Trophoblast cell (in vitro differentiated cells and primary cell): ENCODE measurements around the gene FBXO22.
"Not testable (repeated sequence)": the region's sequence is repeated elsewhere in the genome, so short reads cannot be mapped to it uniquely, and the experiment has no call there.

Experiments used
- DNase-seq, 2 donors: peaks; one replicate each; pipeline ENCODE4 v3.0.0-alpha.2; 2016
- H2AFZ ChIP-seq: 2 replicates; pipeline ENCODE4 v1.6.1; 2013; ENCODE audit warnings: low read length, moderate library complexity, mild to moderate bottlenecking; ENCODE audit not compliant: insufficient read depth, poor library complexity
- H2AK5ac ChIP-seq: 2 replicates; pipeline ENCODE4 v1.6.1; 2013; ENCODE audit warnings: mild to moderate bottlenecking, low read length
- H2BK120ac ChIP-seq: 2 replicates; pipeline ENCODE4 v1.6.1; 2013; ENCODE audit warnings: low read length, mild to moderate bottlenecking, moderate library complexity; ENCODE audit not compliant: insufficient read depth, poor library complexity
- H2BK12ac ChIP-seq: 2 replicates; pipeline ENCODE4 v1.6.1; 2013; ENCODE audit warnings: mild to moderate bottlenecking, low read length, moderate library complexity
- H2BK5ac ChIP-seq: 2 replicates; pipeline ENCODE4 v1.6.1; 2013; ENCODE audit warnings: low read length, low read depth, moderate library complexity, mild to moderate bottlenecking; ENCODE audit not compliant: poor library complexity
- H3K14ac ChIP-seq: 2 replicates; pipeline ENCODE4 v1.6.1; 2013; ENCODE audit warnings: mild to moderate bottlenecking, low read length
- H3K18ac ChIP-seq: 2 replicates; pipeline ENCODE4 v1.6.1; 2013; ENCODE audit warnings: mild to moderate bottlenecking, low read length
- H3K23ac ChIP-seq: 2 replicates; pipeline ENCODE4 v1.6.1; 2013; ENCODE audit warnings: low read length
- H3K27ac ChIP-seq: 2 replicates; pipeline ENCODE4 v1.5.1; 2013; ENCODE audit warnings: low read depth, mild to moderate bottlenecking, inconsistent platforms, low read length, moderate library complexity
- H3K27me3 ChIP-seq: 2 replicates; pipeline ENCODE4 v1.6.1; 2013; ENCODE audit warnings: inconsistent platforms, mild to moderate bottlenecking, low read length, moderate library complexity; ENCODE audit not compliant: insufficient read depth
- H3K36me3 ChIP-seq, 2 experiments: 1 replicate in 1 of 2; 2 replicates in 1 of 2; pipeline ENCODE4 v1.6.1; 2013; ENCODE audit warnings: low read length in 2 of 2, mild to moderate bottlenecking in 2 of 2, moderate library complexity in 1 of 2; ENCODE audit not compliant: insufficient read depth in 2 of 2, control insufficient read depth in 1 of 2
- H3K4ac ChIP-seq: 2 replicates; pipeline ENCODE4 v1.6.1; 2013; ENCODE audit warnings: low read depth, mild to moderate bottlenecking, low read length, moderate library complexity
- H3K4me1 ChIP-seq, 2 experiments: 1 replicate in 1 of 2; 2 replicates in 1 of 2; pipeline ENCODE4 v1.6.1; 2013; ENCODE audit warnings: low read length in 2 of 2, mild to moderate bottlenecking in 2 of 2, moderate library complexity in 1 of 2; ENCODE audit not compliant: insufficient read depth in 2 of 2, control insufficient read depth in 1 of 2
- H3K4me2 ChIP-seq: 2 replicates; pipeline ENCODE4 v1.6.1; 2013; ENCODE audit warnings: inconsistent platforms, mild to moderate bottlenecking, low read length, moderate library complexity
- H3K4me3 ChIP-seq: 2 replicates; pipeline ENCODE4 v1.5.1; 2013; ENCODE audit warnings: mild to moderate bottlenecking, low read depth, low read length, inconsistent platforms
- H3K79me1 ChIP-seq: one replicate; pipeline ENCODE4 v1.6.1; 2013; ENCODE audit warnings: low read length
- H3K79me2 ChIP-seq: 2 replicates; pipeline ENCODE4 v1.6.1; 2013; ENCODE audit warnings: low read length, mild to moderate bottlenecking; ENCODE audit not compliant: control insufficient read depth, insufficient read depth, poor library complexity
- H3K9ac ChIP-seq: 2 replicates; pipeline ENCODE4 v1.6.1; 2013; ENCODE audit warnings: mild to moderate bottlenecking, low read length
- H3K9me3 ChIP-seq: 2 replicates; pipeline ENCODE4 v1.6.1; 2013; ENCODE audit warnings: low read depth, mild to moderate bottlenecking, control low read depth, inconsistent platforms, low read length; ENCODE audit not compliant: insufficient read depth
- H4K12ac ChIP-seq: 2 replicates; pipeline ENCODE4 v1.6.1; 2013; ENCODE audit warnings: low read depth, mild to moderate bottlenecking, low read length, moderate library complexity
- H4K8ac ChIP-seq: 2 replicates; pipeline ENCODE4 v1.6.1; 2013; ENCODE audit warnings: low read depth, mild to moderate bottlenecking, low read length, moderate library complexity
- H4K91ac ChIP-seq: one replicate; pipeline ENCODE4 v1.6.1; 2013; ENCODE audit warnings: low read depth, mild to moderate bottlenecking, low read length, moderate library complexity
- WGBS: extraction: QIAGEN DNeasy Blood & Tissue Kit; methylation state at CpG from one replicate; pipeline ENCODE4 v1.1.7; 2013; ENCODE audit warnings: missing lambda C conversion rate; ENCODE audit not compliant: insufficient read length, insufficient coverage; ENCODE audit errors: extremely low coverage; 5-methylcytosine and 5-hydroxymethylcytosine counted together

FBXO22 gene

GRCh38 chr15:75982468-75982867 is 78.8 kb downstream of the FBXO22 start:
- Histone ChIP-seq H3K14ac (no peak overlapping the region), H3K79me2 (no peaks in the 10 kb centered on the region), H4K12ac (no peak overlapping the region), H3K9ac (no peak overlapping the region), H4K91ac (peak overlapping the region; percentile 55), H2AFZ (no peak overlapping the region), H3K4me3 (no peak overlapping the region), H2AK5ac (no peak overlapping the region), H3K79me1 (no peaks in the 10 kb centered on the region), H3K4ac (no peak overlapping the region), H3K9me3 (no peaks in the 10 kb centered on the region), H4K8ac (peak overlapping the region; percentile 60), H2BK120ac (no peak overlapping the region), H3K23ac (no peak overlapping the region), H3K36me3 (no peaks in the 10 kb centered on the region), H2BK5ac (peak overlapping the region; percentile 13), H3K4me2 (peak overlapping the region; percentile 46), H3K4me1 (peaks cover 2 to 4% of the 10 kb centered on the region in 2 experiments), H3K27ac (no peak overlapping the region), H3K18ac (no peak overlapping the region), H2BK12ac (peak overlapping the region; percentile 92), H3K27me3 (no peaks in the 10 kb centered on the region)
- WGBS = no CpG with 5 or more reads among the region's 2 CpGs
- DNase-seq = peak; percentile 88 to 98

GRCh38 chr15:75984706-75985105 is 81.0 kb downstream of the FBXO22 start:
- peak; percentile 24 to 52 for DNase-seq
- H3K14ac ChIP-seq, H4K91ac ChIP-seq, H3K18ac ChIP-seq, H3K4me3 ChIP-seq, H3K9ac ChIP-seq, H2BK12ac ChIP-seq, H3K79me1 ChIP-seq, H3K27ac ChIP-seq, H4K12ac ChIP-seq, H3K36me3 ChIP-seq, H3K4ac ChIP-seq, H3K4me2 ChIP-seq, H3K23ac ChIP-seq, H3K79me2 ChIP-seq, H4K8ac ChIP-seq, H2AK5ac ChIP-seq, H2BK5ac ChIP-seq, H3K27me3 ChIP-seq, H2AFZ ChIP-seq, H3K4me1 ChIP-seq, H2BK120ac ChIP-seq, H3K9me3 ChIP-seq: not testable (repeated sequence)
- no CpG with 5 or more reads among the region's 3 CpGs for WGBS

GRCh38 chr15:75985971-75986370 is 82.3 kb downstream of the FBXO22 start:
- H2AFZ ChIP-seq = no peak overlapping the region

GRCh38 chr15:75989045-75989444 is 85.4 kb downstream of the FBXO22 start:
- Histone ChIP-seq H2BK5ac (no peak overlapping the region), H3K4me1 (peaks cover 2 to 3% of the 10 kb centered on the region in 2 experiments), H3K23ac (no peak overlapping the region), H3K27me3 (no peaks in the 10 kb centered on the region), H3K4ac (no peak overlapping the region), H2AK5ac (no peak overlapping the region), H3K9me3 (no peaks in the 10 kb centered on the region), H4K91ac (no peak overlapping the region), H2AFZ (no peak overlapping the region), H3K14ac (no peak overlapping the region), H2BK12ac (no peak overlapping the region), H3K36me3 (no peaks in the 10 kb centered on the region), H3K4me2 (no peak overlapping the region), H3K18ac (no peak overlapping the region), H3K27ac (no peak overlapping the region), H3K9ac (no peak overlapping the region), H3K4me3 (no peak overlapping the region), H2BK120ac (no peak overlapping the region), H4K8ac (no peak overlapping the region), H3K79me1 (no peaks in the 10 kb centered on the region), H4K12ac (no peak overlapping the region), H3K79me2 (no peaks in the 10 kb centered on the region)
- WGBS = no CpG with 5 or more reads among the region's 2 CpGs
- peak; percentile 52 to 91 for DNase-seq

More at GRCh38 chr15:75985971-75986370, 82.3 kb downstream of the FBXO22 start:
- peak in 1 of 2 donors; percentile 68 for DNase-seq
- Histone ChIP-seq H3K9ac (no peak overlapping the region), H3K4me3 (no peak overlapping the region), H2BK120ac (no peak overlapping the region), H2BK12ac (no peak overlapping the region), H3K4me2 (no peak overlapping the region), H4K8ac (no peak overlapping the region), H3K79me1 (no peaks in the 10 kb centered on the region), H4K91ac (no peak overlapping the region), H3K18ac (no peak overlapping the region), H3K27ac (no peak overlapping the region), H3K14ac (no peak overlapping the region), H3K79me2 (no peaks in the 10 kb centered on the region), H2AK5ac (no peak overlapping the region), H3K4ac (no peak overlapping the region), H2BK5ac (no peak overlapping the region), H3K23ac (no peak overlapping the region), H3K27me3 (no peaks in the 10 kb centered on the region), H3K4me1 (peaks cover 4 to 6% of the 10 kb centered on the region in 2 experiments), H3K36me3 (no peaks in the 10 kb centered on the region), H3K9me3 (no peaks in the 10 kb centered on the region), H4K12ac (no peak overlapping the region)
- WGBS = no CpG with 5 or more reads among the region's 1 CpG
